ENCODE data around the gene LDB2.

GRCh38 chr4:16484711-16485110 lies 413.7 kb downstream of the LDB2 start:
- TF ChIP-seq BHLHE40 (IDR thresholded peaks at IDR 0.05; ENCODE audit: borderline replicate concordance) (no peak), SP1 (IDR thresholded peaks at IDR 0.05) (no peak), HDGF (IDR thresholded peaks at IDR 0.05; ENCODE audit: borderline replicate concordance) (no peak), FOXK2 (IDR thresholded peaks at IDR 0.05) (no peak), TARDBP (IDR thresholded peaks at IDR 0.05) (no peak), FOXM1 (IDR thresholded peaks at IDR 0.05; ENCODE audit: borderline replicate concordance) (no peak), ZNF384 (IDR thresholded peaks at IDR 0.05) (no peak)
